GM06990 (cell line): ENCODE measurements around the gene PPP2R2C.
A peak's percentile ranks its signal among the peaks of the same experiment; 100 is the strongest.

ENCODE experiments used
- DNase-seq: peaks from one replicate; pipeline ENCODE4 v3.0.0-alpha.2; 2011; ENCODE audit not compliant: insufficient read length; ENCODE audit errors: extremely low read depth
- H3K27me3 ChIP-seq: replicated peaks from 2 replicates; pipeline ENCODE4 v1.6.0; 2011; ENCODE audit warnings: low read length; ENCODE audit not compliant: control insufficient read depth, insufficient read depth
- H3K36me3 ChIP-seq: 2 replicates; pipeline ENCODE4 v1.5.1; 2011; ENCODE audit warnings: low read length; ENCODE audit not compliant: control insufficient read depth, insufficient read depth
- H3K4me3 ChIP-seq: replicated peaks from 2 replicates; pipeline ENCODE4 v1.5.1; 2011; ENCODE audit warnings: low read depth, mild to moderate bottlenecking, control low read depth, low read length
- TF ChIP-seq, protein P1 (sequence below): IDR thresholded peaks from 2 replicates; pipeline ENCODE4 v1.5.1; 2011; ENCODE audit warnings: low read length, control low read depth, mild to moderate bottlenecking, inconsistent platforms; ENCODE audit not compliant: insufficient read depth, poor library complexity, severe bottlenecking

Gene PPP2R2C

DNA sequence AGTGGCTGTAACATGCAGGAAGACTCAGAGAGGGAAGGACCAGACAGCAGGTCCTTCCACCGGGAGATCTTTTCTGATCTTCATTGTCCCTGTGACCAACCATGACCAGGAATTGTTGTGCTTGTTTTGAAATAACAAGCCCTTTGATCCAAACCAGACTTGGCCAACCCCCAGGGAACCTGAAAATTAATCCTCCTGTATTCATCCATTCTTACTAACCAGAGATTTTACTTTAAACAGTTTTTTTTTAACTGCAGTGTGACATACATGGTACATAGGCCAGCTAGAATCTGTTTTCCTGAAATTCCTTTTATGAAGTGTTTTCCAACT lies 198.8 kb downstream of the PPP2R2C start:
- DNase-seq, result no peak
- Histone ChIP-seq H3K27me3 (no peaks in the 10 kb centered on the region; the same call in 1 of the 2 replicates), H3K36me3 (no peaks in the 10 kb centered on the region; the same call in 1 of the 2 replicates), H3K4me3 (no peak overlapping the region)
- TF ChIP-seq, protein P1, sequence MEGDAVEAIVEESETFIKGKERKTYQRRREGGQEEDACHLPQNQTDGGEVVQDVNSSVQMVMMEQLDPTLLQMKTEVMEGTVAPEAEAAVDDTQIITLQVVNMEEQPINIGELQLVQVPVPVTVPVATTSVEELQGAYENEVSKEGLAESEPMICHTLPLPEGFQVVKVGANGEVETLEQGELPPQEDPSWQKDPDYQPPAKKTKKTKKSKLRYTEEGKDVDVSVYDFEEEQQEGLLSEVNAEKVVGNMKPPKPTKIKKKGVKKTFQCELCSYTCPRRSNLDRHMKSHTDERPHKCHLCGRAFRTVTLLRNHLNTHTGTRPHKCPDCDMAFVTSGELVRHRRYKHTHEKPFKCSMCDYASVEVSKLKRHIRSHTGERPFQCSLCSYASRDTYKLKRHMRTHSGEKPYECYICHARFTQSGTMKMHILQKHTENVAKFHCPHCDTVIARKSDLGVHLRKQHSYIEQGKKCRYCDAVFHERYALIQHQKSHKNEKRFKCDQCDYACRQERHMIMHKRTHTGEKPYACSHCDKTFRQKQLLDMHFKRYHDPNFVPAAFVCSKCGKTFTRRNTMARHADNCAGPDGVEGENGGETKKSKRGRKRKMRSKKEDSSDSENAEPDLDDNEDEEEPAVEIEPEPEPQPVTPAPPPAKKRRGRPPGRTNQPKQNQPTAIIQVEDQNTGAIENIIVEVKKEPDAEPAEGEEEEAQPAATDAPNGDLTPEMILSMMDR, result no peak

DNA sequence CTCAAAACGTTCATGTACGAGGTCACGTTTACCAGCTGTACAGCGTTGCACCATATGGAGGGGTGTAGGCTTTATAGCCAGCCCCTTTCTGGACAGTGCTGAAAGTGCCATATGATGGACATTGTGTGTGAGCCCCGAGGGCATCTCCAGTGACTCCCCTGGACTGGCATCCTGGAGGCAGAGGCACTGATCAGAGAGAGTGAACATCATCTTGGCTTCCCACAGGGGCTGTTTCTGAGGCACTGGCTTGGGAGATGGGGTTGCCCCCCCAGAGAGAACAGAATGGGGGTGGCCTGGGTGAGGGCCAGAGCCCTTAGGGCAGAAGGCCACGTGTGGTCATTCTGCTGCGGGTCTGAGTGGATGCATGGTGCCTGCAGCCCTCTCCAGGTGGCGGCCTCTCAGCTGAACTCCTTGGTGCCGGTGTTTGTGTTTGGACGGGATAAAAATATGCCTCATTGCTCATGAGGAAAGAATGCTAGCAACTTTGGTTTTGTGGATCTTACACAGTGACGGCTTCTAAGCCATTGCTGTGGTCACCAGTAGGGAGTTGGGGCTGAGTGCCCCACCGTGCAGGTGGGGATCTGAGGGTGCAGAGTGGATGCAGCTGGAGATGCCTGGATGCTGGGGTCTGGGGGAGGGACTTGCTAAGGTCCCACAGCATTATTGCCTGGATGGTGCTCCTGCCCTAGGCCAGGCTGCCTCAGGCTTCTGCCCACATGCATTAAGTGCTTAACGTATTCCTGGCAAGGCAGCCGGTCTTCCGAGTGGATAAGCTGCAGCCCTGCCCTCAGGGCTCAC lies 199.4 kb downstream of the PPP2R2C start:
- TF ChIP-seq, protein P1, result no peak
- DNase-seq, result no peak
- Histone ChIP-seq H3K4me3 (no peak overlapping the region), H3K27me3 (no peaks in the 10 kb centered on the region; the same call in 1 of the 2 replicates), H3K36me3 (no peaks in the 10 kb centered on the region; the same call in 1 of the 2 replicates)

DNA sequence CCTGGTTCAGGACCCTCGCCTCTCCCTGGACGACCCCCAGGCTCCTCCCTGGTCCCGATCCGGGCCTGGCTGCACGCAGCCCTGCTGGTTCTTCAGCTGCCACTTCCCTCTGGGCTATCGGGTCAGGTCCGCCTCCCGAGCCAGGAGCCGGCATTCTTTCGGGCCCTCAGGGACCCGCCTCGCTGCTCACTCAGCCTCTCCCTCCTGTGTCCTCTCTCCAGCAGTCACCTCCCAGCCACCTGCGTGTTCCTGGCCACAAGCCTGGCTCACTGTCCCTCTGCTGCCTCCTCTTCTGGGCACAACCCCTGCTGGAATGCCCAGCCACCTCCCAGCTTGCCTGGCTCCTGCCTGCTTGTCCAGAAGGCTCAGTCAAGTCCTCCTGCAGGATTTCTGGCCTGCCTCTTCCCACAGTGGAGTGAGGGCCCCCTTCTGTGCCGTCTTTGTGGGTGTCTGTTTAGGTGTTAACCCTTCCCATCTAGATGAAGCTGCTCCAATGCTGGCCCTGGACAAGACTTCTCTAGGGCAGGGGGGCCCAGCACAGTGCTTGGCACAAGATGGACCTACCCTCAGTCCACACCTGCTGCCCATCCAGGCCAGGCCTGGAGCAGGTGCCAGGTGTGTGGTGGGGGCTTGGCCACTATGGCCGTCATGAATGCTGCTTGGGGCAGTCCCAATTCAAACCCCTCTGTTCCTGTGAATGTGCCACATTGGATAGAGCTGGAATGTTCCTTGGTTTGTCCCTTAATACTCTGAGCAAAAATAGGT lies 200.5 kb downstream of the PPP2R2C start:
- H3K27me3 ChIP-seq, result no peaks in the 10 kb centered on the region; the same call in 1 of the 2 replicates
- TF ChIP-seq, protein P1, result no peak
- no peak for DNase-seq
- no peaks in the 10 kb centered on the region for H3K36me3 ChIP-seq
- H3K4me3 ChIP-seq, result no peak overlapping the region

DNA sequence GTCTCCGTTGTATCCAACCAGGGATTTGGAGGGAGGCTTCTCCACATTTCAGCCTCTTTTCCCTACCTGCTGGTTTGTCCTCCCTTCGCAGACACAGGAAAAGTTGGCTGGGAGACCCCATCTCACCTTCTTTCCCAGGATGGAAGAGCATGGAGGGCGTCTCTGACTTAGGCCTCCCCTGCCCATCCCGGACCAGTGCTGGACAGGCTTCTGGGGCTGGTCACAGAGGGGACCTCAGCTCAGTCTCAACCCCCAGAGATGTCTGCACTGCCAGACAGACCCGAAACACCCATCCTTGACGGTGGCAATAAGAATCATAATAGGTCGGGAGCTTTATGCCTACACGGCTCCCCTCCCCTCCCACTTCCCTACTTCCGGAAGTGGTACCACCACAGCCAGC lies 201.2 kb downstream of the PPP2R2C start:
- no peaks in the 10 kb centered on the region for H3K36me3 ChIP-seq
- H3K4me3 ChIP-seq, result no peak overlapping the region
- DNase-seq, result no peak
- H3K27me3 ChIP-seq, result no peaks in the 10 kb centered on the region; the same call in 1 of the 2 replicates
- TF ChIP-seq, protein P1, result no peak

DNA sequence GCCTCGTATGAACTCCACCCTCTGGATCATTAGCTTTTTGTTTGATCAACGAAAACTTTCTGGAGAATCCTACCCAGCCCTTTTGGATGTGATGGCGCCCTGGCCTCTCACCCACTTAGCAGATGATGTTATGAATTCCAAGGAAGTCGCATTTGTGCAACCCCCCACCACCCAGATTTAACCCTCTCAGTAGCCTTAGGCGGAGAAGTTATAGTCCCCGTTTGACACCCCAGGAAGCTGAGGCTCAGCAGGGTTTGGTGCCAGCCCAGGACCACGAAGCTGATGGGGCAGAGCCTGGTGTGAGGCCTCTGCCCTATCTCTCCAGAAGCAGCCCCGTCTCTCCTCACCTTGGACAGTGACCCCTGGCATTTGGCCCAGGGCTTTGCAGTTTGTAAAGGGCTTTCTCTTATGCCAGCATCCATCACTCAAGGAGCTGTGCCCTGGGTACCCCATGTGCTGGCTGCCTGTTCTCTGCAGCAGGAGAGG lies 201.7 kb downstream of the PPP2R2C start:
- no peak for DNase-seq
- Histone ChIP-seq H3K36me3 (no peaks in the 10 kb centered on the region), H3K4me3 (peak overlapping the region; percentile 82), H3K27me3 (no peaks in the 10 kb centered on the region; the same call in 1 of the 2 replicates)
- TF ChIP-seq, protein P1, result no peak
